GM23338 (cell line): ENCODE data around the gene ABHD5.

Experiments
- EZH2phosphoT487 ChIP-seq: fragments of 200-600 bp; sonication (generic); IDR thresholded peaks from one replicate; pipeline ENCODE4 v1.8.1; 2018; ENCODE audit warnings: antibody characterized with exemption; ENCODE audit not compliant: unreplicated experiment
- TF ChIP-seq, protein P1 (sequence below), 2 experiments: fragments of 200-600 bp in 1 of 2; sonication (generic) in 1 of 2; conservative IDR thresholded peaks; 2 replicates each; pipeline versions ENCODE4 v1.5.1 to v1.6.1; 2016 to 2017; ENCODE audit warnings: antibody characterized with exemption in 2 of 2, low read depth in 2 of 2, mild to moderate bottlenecking in 2 of 2, moderate library complexity in 1 of 2
- TF ChIP-seq, protein P2 (sequence below): IDR thresholded peaks from 2 replicates; pipeline ENCODE4 v1.6.1; 2016; ENCODE audit warnings: antibody characterized with exemption

DNA sequence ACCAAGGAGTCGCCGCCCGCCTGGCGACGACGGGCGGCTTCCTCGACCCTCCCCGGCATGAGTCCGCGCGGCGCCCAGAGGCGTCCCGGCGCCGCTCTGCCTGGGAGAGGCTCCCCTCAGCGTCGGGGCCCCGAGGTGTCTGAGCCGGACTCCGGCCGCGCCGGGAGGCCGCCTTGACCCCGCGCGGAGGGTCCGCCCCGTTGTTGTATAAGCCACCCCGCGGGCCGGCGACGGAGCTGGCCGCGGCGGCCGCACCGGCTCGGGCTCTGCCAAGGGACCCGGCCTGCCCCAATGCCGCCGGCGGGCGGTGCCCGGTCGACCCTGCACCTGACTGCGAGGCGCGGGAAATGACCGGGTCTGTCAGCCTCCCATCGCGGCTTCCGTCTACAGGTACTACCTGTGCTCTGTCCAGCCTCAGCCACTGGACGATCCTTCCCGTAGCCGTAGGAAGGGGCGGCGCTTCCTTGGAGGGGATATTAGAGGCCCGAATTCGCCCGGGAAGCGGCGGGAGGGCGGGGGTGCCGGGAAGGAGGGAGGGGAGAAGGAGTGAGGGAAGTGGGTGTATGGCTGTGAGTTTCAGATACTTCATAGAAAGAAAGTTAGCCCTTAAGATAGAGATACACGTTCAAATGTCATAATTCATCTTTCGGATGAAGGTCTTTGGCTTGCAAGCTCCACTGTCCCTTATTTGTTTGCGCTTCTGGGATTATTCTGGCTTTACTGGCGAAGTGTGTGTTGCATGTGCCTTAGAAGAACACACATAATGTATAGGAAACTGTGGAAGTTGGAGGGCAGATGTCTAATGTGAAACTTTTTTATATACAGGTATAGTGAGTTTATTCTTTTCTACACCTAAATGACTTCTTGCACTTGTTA, 620 bp downstream of the ABHD5 start:
- TF ChIP-seq, protein P1, sequence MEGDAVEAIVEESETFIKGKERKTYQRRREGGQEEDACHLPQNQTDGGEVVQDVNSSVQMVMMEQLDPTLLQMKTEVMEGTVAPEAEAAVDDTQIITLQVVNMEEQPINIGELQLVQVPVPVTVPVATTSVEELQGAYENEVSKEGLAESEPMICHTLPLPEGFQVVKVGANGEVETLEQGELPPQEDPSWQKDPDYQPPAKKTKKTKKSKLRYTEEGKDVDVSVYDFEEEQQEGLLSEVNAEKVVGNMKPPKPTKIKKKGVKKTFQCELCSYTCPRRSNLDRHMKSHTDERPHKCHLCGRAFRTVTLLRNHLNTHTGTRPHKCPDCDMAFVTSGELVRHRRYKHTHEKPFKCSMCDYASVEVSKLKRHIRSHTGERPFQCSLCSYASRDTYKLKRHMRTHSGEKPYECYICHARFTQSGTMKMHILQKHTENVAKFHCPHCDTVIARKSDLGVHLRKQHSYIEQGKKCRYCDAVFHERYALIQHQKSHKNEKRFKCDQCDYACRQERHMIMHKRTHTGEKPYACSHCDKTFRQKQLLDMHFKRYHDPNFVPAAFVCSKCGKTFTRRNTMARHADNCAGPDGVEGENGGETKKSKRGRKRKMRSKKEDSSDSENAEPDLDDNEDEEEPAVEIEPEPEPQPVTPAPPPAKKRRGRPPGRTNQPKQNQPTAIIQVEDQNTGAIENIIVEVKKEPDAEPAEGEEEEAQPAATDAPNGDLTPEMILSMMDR (conservative IDR thresholded peaks at IDR 0.05; ENCODE audit: low read depth in 2 of 2): no peak
- TF ChIP-seq, protein P2, sequence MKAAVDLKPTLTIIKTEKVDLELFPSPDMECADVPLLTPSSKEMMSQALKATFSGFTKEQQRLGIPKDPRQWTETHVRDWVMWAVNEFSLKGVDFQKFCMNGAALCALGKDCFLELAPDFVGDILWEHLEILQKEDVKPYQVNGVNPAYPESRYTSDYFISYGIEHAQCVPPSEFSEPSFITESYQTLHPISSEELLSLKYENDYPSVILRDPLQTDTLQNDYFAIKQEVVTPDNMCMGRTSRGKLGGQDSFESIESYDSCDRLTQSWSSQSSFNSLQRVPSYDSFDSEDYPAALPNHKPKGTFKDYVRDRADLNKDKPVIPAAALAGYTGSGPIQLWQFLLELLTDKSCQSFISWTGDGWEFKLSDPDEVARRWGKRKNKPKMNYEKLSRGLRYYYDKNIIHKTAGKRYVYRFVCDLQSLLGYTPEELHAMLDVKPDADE: 0 out of 2 replicates have a peak, but pooled peaks have one; percentile 39
- TF ChIP-seq EZH2phosphoT487: no peak
